ENCODE data around the gene VAT1. TPM values are rescaled to one million over a fixed set of nuclear protein-coding genes. Genes with fewer than 3 reads are reported as not detected.
A peak's percentile ranks its signal among the peaks of the same experiment; 100 is the strongest.
"Not testable (repeated sequence)": the region's sequence is repeated elsewhere in the genome, so short reads cannot be mapped to it uniquely, and the experiment has no call there.

Gene VAT1
- total and polyA plus RNA-seq, 7 experiments from 2014 or later: 12.8 to 52.3 (median 34.9) TPM

- peaks cover 25 to 42% (median 32%) of the 10 kb centered on the region in 7 donors for H3K4me1 Mint-ChIP-seq
- H3K36me3 Mint-ChIP-seq: peaks cover 0 to 7% (median 0%) of the 10 kb centered on the region in 5 donors
- DNase-seq (peak in 3 of 9 donors; percentile 12 to 34 (median 24)), ATAC-seq (peak; percentile 34)
- H3K27me3 Mint-ChIP-seq: no peaks in the 10 kb centered on the region
- POLR2A ChIA-PET: interaction anchor here (0.5 to 1.3 kb wide), 5 partner anchors 11 to 1013 kb away, joined by 3 to 5 read pairs (median 4); partner anchors contain the start of genes CNP, RAMP2 and RPL27
- Histone ChIP-seq H3K4me3 (ENCODE audit: low read length) (peak within 1 kb of the TSS; percentile 81), H3K9me3 (ENCODE audit: control insufficient read depth in 2 of 3, low read length in 3 of 3) (no peaks in the 10 kb centered on the region), H3K36me3 (ENCODE audit: control insufficient read depth in 2 of 3, insufficient read depth in 3 of 3, low read length in 3 of 3) (no peaks in the 10 kb centered on the region), H3K4me1 (ENCODE audit: control insufficient read depth in 2 of 2, insufficient read depth in 2 of 2, low read length in 2 of 2) (peaks cover 4 to 16% of the 10 kb centered on the region in 2 donors), H3K27me3 (ENCODE audit: control insufficient read depth in 2 of 2, insufficient read depth in 2 of 2, low read length in 2 of 2) (no peaks in the 10 kb centered on the region), H3K27ac (ENCODE audit: low read depth, low read length) (peak within 1 kb of the TSS; percentile 84)
- H3K27ac Mint-ChIP-seq: peak within 1 kb of the TSS; percentile 83 to 98 (median 94)
- no peaks in the 10 kb centered on the region for H3K9me3 Mint-ChIP-seq
- CTCF ChIA-PET: no interaction called here
- intact Hi-C loops (cut with micrococcal nuclease): loop anchor here (1.0 to 2.0 kb wide), 8 partner anchors 15 to 504 kb away; partner anchors contain the start of genes AARSD1 (in 2 of the 2), RPL27 (in 2 of the 2), BECN1 (in 1 of the 2) and DHX8 (in 1 of the 2)
- peak within 1 kb of the TSS; percentile 96 to 99 (median 98) for H3K4me3 Mint-ChIP-seq
These were observed 42.5 kb downstream of the VAT1 start, which contains the start of gene PTGES3L for GRCh38 chr17:42979511-42980273. Gene PTGES3L, minus strand, starts transcription at chr17:42980080. Its CDS starts 27 bp downstream, at chr17:42980053.

DNA sequence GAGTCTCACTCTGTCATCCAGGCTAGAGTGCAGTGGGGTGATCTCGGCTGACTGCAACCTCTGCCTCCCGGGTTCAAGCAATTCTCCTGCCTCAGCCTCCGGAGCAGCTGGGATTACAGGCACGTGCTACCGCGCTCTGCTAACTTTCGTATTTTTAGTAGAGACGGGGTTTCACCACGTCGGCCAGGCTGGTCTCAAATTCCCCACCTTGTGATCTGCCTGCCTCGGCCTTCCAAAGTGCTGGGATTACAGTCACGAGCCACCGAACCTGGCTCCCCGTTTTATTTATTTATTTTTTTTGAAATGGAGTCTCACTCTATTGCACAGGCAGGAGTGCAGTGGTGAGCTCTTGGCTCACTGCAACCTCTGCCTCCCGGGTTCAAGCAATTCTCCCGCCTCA lies 46.5 kb downstream of the VAT1 start:
- H3K9me3 Mint-ChIP-seq: not testable (repeated sequence)
- CTCF ChIA-PET: interaction anchor here (0.6 kb wide), 1 partner anchor 20 kb away, joined by 4 read pairs; no protein-coding TSS in a partner anchor

GRCh38 chr17:42975265-42975664 lies 46.9 kb downstream of the VAT1 start:
- H3K36me3 Mint-ChIP-seq: no peaks in the 10 kb centered on the region
- CTCF ChIA-PET: no interaction called here
- H3K9me3 Mint-ChIP-seq: no peaks in the 10 kb centered on the region
- no peaks in the 10 kb centered on the region for H3K36me3 ChIP-seq (ENCODE audit: control insufficient read depth in 2 of 3, insufficient read depth in 3 of 3, low read length in 3 of 3)
- intact Hi-C loops (cut with micrococcal nuclease): no loop called here
- ATAC-seq (no peak), DNase-seq (no peak)
- peak overlapping the region in 3 of 9 donors; percentile 9 to 23 (median 12) for H3K27ac Mint-ChIP-seq
- H3K27me3 ChIP-seq (ENCODE audit: control insufficient read depth in 2 of 2, insufficient read depth in 2 of 2, low read length in 2 of 2): no peaks in the 10 kb centered on the region
- H3K27me3 Mint-ChIP-seq: no peaks in the 10 kb centered on the region
- H3K27ac ChIP-seq (ENCODE audit: low read depth, low read length): no peak overlapping the region
- peaks cover 0 to 5% of the 10 kb centered on the region in 2 donors for H3K4me1 ChIP-seq (ENCODE audit: control insufficient read depth in 2 of 2, insufficient read depth in 2 of 2, low read length in 2 of 2)
- no peaks in the 10 kb centered on the region for H3K9me3 ChIP-seq (ENCODE audit: control insufficient read depth in 2 of 3, low read length in 3 of 3)
- no peak overlapping the region for H3K4me3 Mint-ChIP-seq
- H3K4me3 ChIP-seq (ENCODE audit: low read length): no peak overlapping the region
- peaks cover 8 to 16% (median 12%) of the 10 kb centered on the region in 7 donors for H3K4me1 Mint-ChIP-seq
- POLR2A ChIA-PET: no interaction called here

More for the DNA sequence above, 46.5 kb downstream of the VAT1 start:
- H3K4me1 ChIP-seq (ENCODE audit: control insufficient read depth in 2 of 2, insufficient read depth in 2 of 2, low read length in 2 of 2); intact Hi-C loops (cut with micrococcal nuclease); H3K27ac ChIP-seq (ENCODE audit: low read depth, low read length); H3K4me3 ChIP-seq (ENCODE audit: low read length); H3K36me3 ChIP-seq (ENCODE audit: control insufficient read depth in 2 of 3, insufficient read depth in 3 of 3, low read length in 3 of 3); H3K27me3 Mint-ChIP-seq; H3K27me3 ChIP-seq (ENCODE audit: control insufficient read depth in 2 of 2, insufficient read depth in 2 of 2, low read length in 2 of 2); H3K9me3 ChIP-seq (ENCODE audit: control insufficient read depth in 2 of 3, low read length in 3 of 3); H3K36me3 Mint-ChIP-seq; DNase-seq; POLR2A ChIA-PET; H3K4me3 Mint-ChIP-seq; ATAC-seq: not testable (repeated sequence)
- peak overlapping the region in 1 of 9 donors; percentile 12 for H3K27ac Mint-ChIP-seq
- peaks cover 9 to 20% (median 14%) of the 10 kb centered on the region in 7 donors for H3K4me1 Mint-ChIP-seq

DNA sequence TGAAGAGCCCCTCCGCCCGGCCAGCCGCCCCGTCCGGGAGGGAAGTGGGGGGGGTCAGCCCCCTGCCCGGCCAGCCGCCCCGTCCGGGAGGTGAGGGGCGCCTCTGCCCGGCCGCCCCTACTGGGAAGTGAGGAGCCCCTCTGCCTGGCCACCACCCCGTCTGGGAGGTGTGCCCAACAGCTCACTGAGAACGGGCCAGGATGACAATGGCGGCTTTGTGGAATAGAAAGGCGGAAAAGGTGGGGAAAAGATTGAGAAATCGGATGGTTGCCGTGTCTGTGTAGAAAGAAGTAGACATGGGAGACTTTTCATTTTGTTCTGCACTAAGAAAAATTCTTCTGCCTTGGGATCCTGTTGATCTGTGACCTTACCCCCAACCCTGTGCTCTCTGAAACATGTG lies 48.9 kb downstream of the VAT1 start:
- H3K27me3 Mint-ChIP-seq; H3K9me3 Mint-ChIP-seq; H3K4me3 ChIP-seq (ENCODE audit: low read length); H3K36me3 Mint-ChIP-seq; H3K36me3 ChIP-seq (ENCODE audit: control insufficient read depth in 2 of 3, insufficient read depth in 3 of 3, low read length in 3 of 3); DNase-seq; H3K4me1 ChIP-seq (ENCODE audit: control insufficient read depth in 2 of 2, insufficient read depth in 2 of 2, low read length in 2 of 2); H3K27ac Mint-ChIP-seq; H3K27ac ChIP-seq (ENCODE audit: low read depth, low read length); ATAC-seq; intact Hi-C loops (cut with micrococcal nuclease); CTCF ChIA-PET; H3K27me3 ChIP-seq (ENCODE audit: control insufficient read depth in 2 of 2, insufficient read depth in 2 of 2, low read length in 2 of 2); H3K4me1 Mint-ChIP-seq; POLR2A ChIA-PET; H3K4me3 Mint-ChIP-seq; H3K9me3 ChIP-seq (ENCODE audit: control insufficient read depth in 2 of 3, low read length in 3 of 3): not testable (repeated sequence)

GRCh38 chr17:42971589-42971988 lies 50.6 kb downstream of the VAT1 start:
- Mint-ChIP-seq H3K4me3 (no peak overlapping the region), H3K4me1 (peaks cover 0 to 5% (median 0%) of the 10 kb centered on the region in 7 donors), H3K36me3 (no peaks in the 10 kb centered on the region), H3K9me3 (no peaks in the 10 kb centered on the region), H3K27ac (peak overlapping the region in 1 of 9 donors; percentile 16), H3K27me3 (no peaks in the 10 kb centered on the region)
- Histone ChIP-seq H3K4me3 (ENCODE audit: low read length) (no peak overlapping the region), H3K36me3 (ENCODE audit: control insufficient read depth in 2 of 3, insufficient read depth in 3 of 3, low read length in 3 of 3) (no peaks in the 10 kb centered on the region), H3K4me1 (ENCODE audit: control insufficient read depth in 2 of 2, insufficient read depth in 2 of 2, low read length in 2 of 2) (no peaks in the 10 kb centered on the region), H3K27me3 (ENCODE audit: control insufficient read depth in 2 of 2, insufficient read depth in 2 of 2, low read length in 2 of 2) (no peaks in the 10 kb centered on the region), H3K9me3 (ENCODE audit: control insufficient read depth in 2 of 3, low read length in 3 of 3) (no peaks in the 10 kb centered on the region), H3K27ac (ENCODE audit: low read depth, low read length) (no peak overlapping the region)
- ChIA-PET POLR2A (interaction anchor here (0.8 kb wide), 1 partner anchor 248 kb away, joined by 3 read pairs; no protein-coding TSS in a partner anchor), CTCF (no interaction called here)
- intact Hi-C loops (cut with micrococcal nuclease): no loop called here
- ATAC-seq: no peak
- no peak for DNase-seq

GRCh38 chr17:42969001-42969581 lies 53.1 kb downstream of the VAT1 start:
- no peak overlapping the region for H3K27ac ChIP-seq (ENCODE audit: low read depth, low read length)
- DNase-seq (no peak), ATAC-seq (no peak)
- intact Hi-C loops (cut with micrococcal nuclease): no loop called here
- no peak overlapping the region for H3K27ac Mint-ChIP-seq
- no peaks in the 10 kb centered on the region for H3K27me3 ChIP-seq (ENCODE audit: control insufficient read depth in 2 of 2, insufficient read depth in 2 of 2, low read length in 2 of 2)
- no peak overlapping the region for H3K4me3 Mint-ChIP-seq
- H3K4me1 Mint-ChIP-seq: peaks cover 4 to 6% (median 6%) of the 10 kb centered on the region in 7 donors
- no peaks in the 10 kb centered on the region for H3K36me3 ChIP-seq (ENCODE audit: control insufficient read depth in 2 of 3, insufficient read depth in 3 of 3, low read length in 3 of 3)
- ChIA-PET CTCF (interaction anchor here (0.6 to 1.3 kb wide), 3 partner anchors 29 to 515 kb away, joined by 3 to 4 read pairs (median 3); partner anchors contain the start of genes DHX8 and RPL27), POLR2A (interaction anchor here (0.6 to 1.1 kb wide), 3 partner anchors 10 to 194 kb away, joined by 3 to 5 read pairs (median 3); partner anchors contain the start of gene PTGES3L)
- no peak overlapping the region for H3K4me3 ChIP-seq (ENCODE audit: low read length)
- peaks cover 0 to 6% (median 0%) of the 10 kb centered on the region in 11 donors for H3K9me3 Mint-ChIP-seq
- H3K27me3 Mint-ChIP-seq: peaks cover 0 to 2% (median 0%) of the 10 kb centered on the region in 5 donors
- H3K36me3 Mint-ChIP-seq: peaks cover 0 to 5% (median 0%) of the 10 kb centered on the region in 5 donors
- H3K4me1 ChIP-seq (ENCODE audit: control insufficient read depth in 2 of 2, insufficient read depth in 2 of 2, low read length in 2 of 2): no peaks in the 10 kb centered on the region
- no peaks in the 10 kb centered on the region for H3K9me3 ChIP-seq (ENCODE audit: control insufficient read depth in 2 of 3, low read length in 3 of 3)
